Fibroblast of peridontal ligament (primary cell): ENCODE results near the gene ERP29.
"Not testable (repeated sequence)": the region's sequence is repeated elsewhere in the genome, so short reads cannot be mapped to it uniquely, and the experiment has no call there.

ENCODE experiments used
- DNase-seq: peaks from one replicate; pipeline ENCODE4 v3.0.0-alpha.2; 2010; ENCODE audit errors: extremely low read depth

The ERP29 gene

DNA sequence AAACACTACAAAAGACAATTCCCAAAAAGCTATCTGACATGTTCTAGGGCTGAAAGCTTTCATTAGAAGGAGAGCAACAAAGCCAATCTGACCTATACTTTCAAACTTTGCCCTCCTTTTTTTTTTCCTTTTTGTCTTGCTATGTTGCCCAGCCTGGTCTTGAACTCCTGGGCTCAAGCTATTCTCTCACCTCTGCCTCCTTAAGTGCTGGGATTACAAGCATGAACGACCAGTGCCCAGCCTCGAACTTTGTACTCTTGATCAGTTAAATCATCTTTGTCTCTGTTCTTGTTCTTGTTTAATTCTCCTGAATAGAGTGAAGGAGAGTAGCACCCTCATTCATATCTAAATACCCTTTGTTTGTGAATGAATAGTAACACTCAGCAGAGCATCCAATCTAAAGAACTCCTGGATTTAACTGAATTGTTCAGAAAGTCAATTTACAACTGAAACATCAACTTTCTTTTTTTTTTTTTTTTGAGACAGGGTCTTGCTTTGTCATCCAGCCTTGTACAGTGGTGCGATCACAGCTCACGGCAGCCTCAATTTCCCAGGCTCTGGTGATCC, 22.1 kb downstream of the ERP29 start:
- DNase-seq, result no peak

DNA sequence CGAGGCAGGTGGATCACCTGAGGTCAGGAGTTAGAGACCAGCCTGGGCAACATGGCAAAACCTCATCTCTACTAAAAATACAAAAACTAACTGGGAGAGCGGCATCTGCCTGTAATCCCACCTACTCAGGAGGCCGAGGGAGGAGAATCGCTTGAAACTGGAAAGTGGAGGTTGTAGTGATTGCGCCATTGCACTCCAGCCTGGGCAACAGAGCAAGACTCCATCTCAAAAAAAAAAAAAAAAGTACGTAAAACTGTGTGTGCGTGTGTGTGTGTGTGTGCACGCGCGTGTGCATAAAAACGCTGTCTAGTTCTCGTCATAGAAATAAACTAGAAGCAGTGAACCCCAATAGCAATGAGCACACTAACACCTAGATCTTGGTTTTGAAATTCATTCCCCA, 23.4 kb downstream of the ERP29 start:
- DNase-seq, result not testable (repeated sequence)

DNA sequence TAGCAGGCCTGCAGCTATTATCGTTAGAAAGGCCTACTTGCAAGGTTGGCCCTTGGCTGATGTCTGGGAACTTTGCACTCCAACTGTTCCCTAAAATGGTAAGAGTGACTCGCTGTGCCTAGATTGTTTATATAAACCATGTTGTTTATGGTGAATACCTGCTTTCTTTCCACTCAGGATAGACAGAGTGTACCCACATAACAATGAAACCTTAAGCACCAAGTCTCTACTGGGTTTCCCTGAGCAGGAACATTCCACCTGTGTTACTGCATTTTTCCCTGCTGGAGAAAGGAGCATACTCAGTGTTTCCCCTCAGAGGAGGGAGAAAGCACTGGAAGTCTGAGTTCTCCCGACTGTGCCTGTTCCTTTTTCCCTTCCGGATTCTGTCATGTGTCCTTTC, 32.8 kb downstream of the ERP29 start:
- DNase-seq, result no peak

DNA sequence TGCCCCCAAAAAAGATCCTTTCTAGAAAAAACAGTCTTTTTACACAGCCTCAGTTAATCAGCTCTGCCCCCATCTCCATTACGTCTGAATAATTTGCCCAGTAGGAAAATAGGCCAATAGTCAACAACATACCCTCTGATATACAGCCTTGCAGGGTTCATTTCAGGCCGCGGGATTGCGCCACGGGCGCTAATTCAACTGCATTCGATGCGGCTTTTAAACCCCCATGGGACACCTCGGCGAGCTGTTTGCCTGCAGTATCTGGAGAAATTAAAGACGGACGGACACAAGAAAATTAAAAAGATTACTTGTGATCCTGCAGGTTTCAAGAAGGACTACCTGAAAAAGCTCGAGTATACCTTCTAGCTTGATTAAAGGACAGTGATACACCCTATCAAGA, 36.1 kb downstream of the ERP29 start:
- no peak for DNase-seq

DNA sequence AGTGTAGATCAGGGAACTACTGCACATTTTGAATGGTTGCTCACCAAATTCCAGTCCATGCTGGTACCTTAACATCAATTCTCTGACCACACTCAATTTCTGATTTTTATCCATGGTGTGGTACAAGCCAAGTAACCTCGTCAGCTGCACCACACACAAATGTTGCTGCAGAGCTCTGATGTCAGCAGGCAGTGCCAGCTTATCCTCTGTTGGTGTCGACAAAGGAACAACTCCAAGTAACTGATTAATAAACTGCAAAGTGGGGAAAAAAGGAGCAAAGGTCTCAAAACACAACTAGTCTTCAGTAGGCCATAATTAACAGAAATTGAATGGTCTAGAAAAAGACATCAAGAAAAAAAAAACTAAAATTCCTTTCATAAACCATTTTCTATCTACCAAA, 47.9 kb downstream of the ERP29 start:
- DNase-seq, result no peak

DNA sequence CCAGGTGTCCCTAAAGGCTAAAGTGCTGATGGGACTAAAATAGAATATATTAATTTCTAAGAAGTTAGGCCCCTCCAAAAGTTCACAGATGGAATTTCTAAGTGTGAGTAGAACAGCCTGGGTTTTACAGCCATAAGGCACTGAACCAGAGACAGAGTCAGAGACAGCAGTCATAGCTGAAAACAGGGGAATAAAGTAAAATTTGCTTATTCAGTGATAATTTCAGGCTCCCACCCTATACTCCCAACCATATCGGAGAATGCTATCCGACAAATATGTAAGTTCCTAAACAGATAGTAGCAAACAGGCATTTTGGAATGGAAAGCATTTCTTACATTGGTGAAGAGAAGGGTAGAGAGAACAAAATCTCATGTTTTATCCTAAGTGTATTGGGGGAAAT, 50.0 kb downstream of the ERP29 start:
- no peak for DNase-seq

DNA sequence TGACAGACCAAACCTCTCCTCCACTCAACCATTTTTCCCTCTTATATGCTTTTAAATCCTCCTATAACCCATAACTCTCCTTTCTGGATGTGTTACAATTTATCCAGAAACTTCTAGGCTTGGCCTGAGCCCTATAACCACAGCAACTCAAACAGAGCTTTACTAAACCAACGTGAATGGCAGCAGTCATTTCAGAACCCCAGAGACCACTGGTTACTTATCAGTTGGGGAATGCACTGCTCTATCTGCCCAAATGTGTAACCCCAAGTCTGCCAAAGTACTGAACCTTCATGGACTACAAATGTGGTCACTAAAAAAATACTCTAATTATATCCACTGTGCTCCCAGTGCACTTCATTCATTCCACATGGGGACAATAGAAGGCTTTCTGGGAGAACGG, 53.3 kb downstream of the ERP29 start:
- no peak for DNase-seq
